ENCODE results near the gene HCN1.

DNA sequence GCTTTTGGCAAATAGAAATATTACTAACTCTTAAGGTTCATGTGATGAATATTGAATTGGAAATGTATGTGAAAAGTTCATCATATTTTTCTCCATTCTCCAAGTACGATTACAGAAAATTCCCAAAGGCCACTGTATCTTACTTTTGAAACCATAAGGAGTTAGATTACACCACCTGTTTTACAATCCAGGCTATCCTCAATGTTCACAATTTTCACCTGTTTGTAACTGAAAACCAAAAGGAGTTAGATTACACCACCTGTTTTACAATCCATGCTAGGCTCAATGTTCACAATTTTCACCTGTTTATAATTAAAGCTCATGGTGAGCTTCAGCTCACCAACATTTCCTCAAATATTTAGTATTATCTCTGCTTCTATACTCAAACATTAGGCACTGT lies 188.0 kb downstream of the HCN1 start:
- TF ChIP-seq, protein P1, sequence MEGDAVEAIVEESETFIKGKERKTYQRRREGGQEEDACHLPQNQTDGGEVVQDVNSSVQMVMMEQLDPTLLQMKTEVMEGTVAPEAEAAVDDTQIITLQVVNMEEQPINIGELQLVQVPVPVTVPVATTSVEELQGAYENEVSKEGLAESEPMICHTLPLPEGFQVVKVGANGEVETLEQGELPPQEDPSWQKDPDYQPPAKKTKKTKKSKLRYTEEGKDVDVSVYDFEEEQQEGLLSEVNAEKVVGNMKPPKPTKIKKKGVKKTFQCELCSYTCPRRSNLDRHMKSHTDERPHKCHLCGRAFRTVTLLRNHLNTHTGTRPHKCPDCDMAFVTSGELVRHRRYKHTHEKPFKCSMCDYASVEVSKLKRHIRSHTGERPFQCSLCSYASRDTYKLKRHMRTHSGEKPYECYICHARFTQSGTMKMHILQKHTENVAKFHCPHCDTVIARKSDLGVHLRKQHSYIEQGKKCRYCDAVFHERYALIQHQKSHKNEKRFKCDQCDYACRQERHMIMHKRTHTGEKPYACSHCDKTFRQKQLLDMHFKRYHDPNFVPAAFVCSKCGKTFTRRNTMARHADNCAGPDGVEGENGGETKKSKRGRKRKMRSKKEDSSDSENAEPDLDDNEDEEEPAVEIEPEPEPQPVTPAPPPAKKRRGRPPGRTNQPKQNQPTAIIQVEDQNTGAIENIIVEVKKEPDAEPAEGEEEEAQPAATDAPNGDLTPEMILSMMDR (conservative IDR thresholded peaks at IDR 0.05; ENCODE audit: low read depth, low read length): no peak
- no peak for TF ChIP-seq EZH2 (IDR thresholded peaks at IDR 0.05; ENCODE audit: borderline replicate concordance, low read depth, low read length, poor library complexity, severe bottlenecking)

All from A673 (cell line).